Endothelial cell of umbilical vein (primary cell): ENCODE results near the gene FAM216A. TPM values are rescaled to one million over a fixed set of nuclear protein-coding genes. Genes with fewer than 3 reads are reported as not detected.

Source experiments
- BruUV-seq: library from RNA; stranded (reverse); fragments of 400-500 nt; replicated peaks from 2 replicates; lab custom pipeline; 2021; lab: Mats Ljungman, UMichigan
- CTCF ChIA-PET: fragments of 300-600, 350-600 bp; sonication (Branson Sonifier 250); formaldehyde crosslinking; loops from one replicate; lab custom pipeline; 2021; ENCODE audit warnings: antibody characterized with exemption, inconsistent platforms; lab: Charles Lee
- POLR2A ChIA-PET: fragments of 300-600, 350-600 bp; sonication (Branson Sonifier 250); formaldehyde crosslinking; loops from one replicate; lab custom pipeline; 2021; ENCODE audit warnings: antibody characterized with exemption, inconsistent platforms; lab: Charles Lee
- DNase-seq: peaks from one replicate; pipeline ENCODE4 v3.0.0-alpha.2; 2011; ENCODE audit warnings: low read depth, low spot score
- FAIRE-seq: peaks from 2 replicates; lab custom pipeline; 2011; peaks lifted over from hg19 to GRCh38; lab: Jason Lieb, UNC
- H2AFZ ChIP-seq: 2 replicates; pipeline ENCODE4 v1.6.0; 2012; ENCODE audit warnings: low read depth, low read length, control low read depth, inconsistent platforms
- H3K27ac ChIP-seq: 2 replicates; pipeline ENCODE4 v1.5.1; 2011; ENCODE audit warnings: low read depth, mild to moderate bottlenecking, control low read depth, low read length, moderate library complexity; ENCODE audit not compliant: insufficient read depth
- H3K27me3 ChIP-seq, 2 experiments: 2 replicates each; pipeline versions ENCODE4 v1.6.0 to v1.6.1; 2011; ENCODE audit warnings: low read length in 2 of 2, mixed read lengths in 1 of 2; ENCODE audit not compliant: control insufficient read depth in 2 of 2, insufficient read depth in 2 of 2
- H3K36me3 ChIP-seq, 2 experiments: 2 replicates in 1 of 2; 3 replicates in 1 of 2; pipeline ENCODE4 v1.5.1; 2011; ENCODE audit warnings: low read length in 2 of 2, mild to moderate bottlenecking in 1 of 2, moderate library complexity in 1 of 2; ENCODE audit not compliant: control insufficient read depth in 2 of 2, insufficient read depth in 2 of 2; ENCODE audit errors: extremely low read depth in 1 of 2
- H3K4me1 ChIP-seq: 3 replicates; pipeline ENCODE4 v1.5.1; 2011; ENCODE audit warnings: mild to moderate bottlenecking, low read length; ENCODE audit not compliant: control insufficient read depth, insufficient read depth; ENCODE audit errors: extremely low read depth
- H3K4me2 ChIP-seq: 2 replicates; pipeline ENCODE4 v1.6.1; 2011; ENCODE audit warnings: low read length, control low read depth, mixed read lengths; ENCODE audit not compliant: insufficient read depth
- H3K4me3 ChIP-seq, 3 experiments: fragments of 200-600 bp in 1 of 3; sonication (generic), shearing (Covaris generic) in 1 of 3; replicated peaks in 1 of 3; 2 replicates each; pipeline ENCODE4 v1.5.1; 2011 to 2016; ENCODE audit warnings: control low read depth in 3 of 3, low read length in 3 of 3, mild to moderate bottlenecking in 2 of 3, inconsistent platforms in 1 of 3, low read depth in 1 of 3, moderate library complexity in 1 of 3; ENCODE audit not compliant: insufficient read depth in 1 of 3
- H3K79me2 ChIP-seq: 2 replicates; pipeline ENCODE4 v1.6.0; 2012; ENCODE audit warnings: low read length, inconsistent platforms; ENCODE audit not compliant: control insufficient read depth, insufficient read depth
- H3K9ac ChIP-seq: replicated peaks from 2 replicates; pipeline ENCODE3; 2011; ENCODE audit warnings: low read length, control low read depth; ENCODE audit not compliant: insufficient read depth; ENCODE audit errors: extremely low read depth
- H3K9me1 ChIP-seq: replicated peaks from 3 replicates; pipeline ENCODE4 v1.6.0; 2011; ENCODE audit warnings: mild to moderate bottlenecking, low read length; ENCODE audit not compliant: control insufficient read depth, insufficient read depth; ENCODE audit errors: extremely low read depth
- H3K9me3 ChIP-seq: replicated peaks from 2 replicates; pipeline ENCODE4 v1.5.1; 2012; ENCODE audit warnings: low read length, inconsistent platforms; ENCODE audit not compliant: control insufficient read depth, insufficient read depth
- H4K20me1 ChIP-seq: replicated peaks from 2 replicates; pipeline ENCODE3; 2011; ENCODE audit warnings: mild to moderate bottlenecking, low read length; ENCODE audit not compliant: control insufficient read depth, insufficient read depth; ENCODE audit errors: extremely low read depth
- CTCF ChIP-seq, 2 donors: IDR thresholded peaks; 1 replicate in 1 of 2; 2 replicates in 1 of 2; pipeline ENCODE4 v1.5.1; 2011; ENCODE audit warnings: low read length in 2 of 2, mild to moderate bottlenecking in 2 of 2, moderate library complexity in 2 of 2, control low read depth in 1 of 2, inconsistent platforms in 1 of 2, low read depth in 1 of 2; ENCODE audit not compliant: insufficient read depth in 1 of 2; ENCODE audit errors: extremely low read depth in 1 of 2
- EZH2 ChIP-seq: IDR thresholded peaks from 2 replicates; pipeline ENCODE4 v1.6.1; 2012; ENCODE audit warnings: borderline replicate concordance, low read depth, mild to moderate bottlenecking, moderate library complexity, low read length, inconsistent platforms; ENCODE audit not compliant: severe bottlenecking
- FOS ChIP-seq: IDR thresholded peaks from 2 replicates; pipeline ENCODE4 v1.6.1; 2011; ENCODE audit warnings: mild to moderate bottlenecking, low read length, moderate library complexity, borderline replicate concordance; ENCODE audit not compliant: insufficient read depth
- GATA2 ChIP-seq: IDR thresholded peaks from 2 replicates; pipeline ENCODE4 v1.7.0; 2011; ENCODE audit warnings: low read depth, mild to moderate bottlenecking, moderate library complexity, mixed read lengths, low read length; ENCODE audit not compliant: insufficient read length, insufficient read depth
- JUN ChIP-seq: IDR thresholded peaks from 2 replicates; pipeline ENCODE4 v1.6.1; 2011; ENCODE audit warnings: borderline replicate concordance, low read depth; ENCODE audit not compliant: insufficient read length, insufficient read depth
- MYC ChIP-seq: IDR thresholded peaks from one replicate; pipeline ENCODE4 v1.6.1; 2011; ENCODE audit warnings: mild to moderate bottlenecking, low read depth, low read length
- POLR2A ChIP-seq: IDR thresholded peaks from 2 replicates; pipeline ENCODE4 v1.6.1; 2012; ENCODE audit warnings: low read depth, mild to moderate bottlenecking, control low read depth, low read length
- POLR2AphosphoS5 ChIP-seq: IDR thresholded peaks from 2 replicates; pipeline ENCODE4 v1.6.1; 2012; ENCODE audit warnings: low read depth, mild to moderate bottlenecking, control low read depth, low read length, moderate library complexity; ENCODE audit not compliant: insufficient read depth
- dilution Hi-C: fragments of 300-500 bp; cut with MboI; formaldehyde crosslinking; loops from one replicate; pipeline ENCODE4 v1.15.0; 2019; ENCODE audit warnings: low sequenced_read_pairs; ENCODE audit not compliant: extremely low pct_ligation_motif_present
- intact Hi-C: fragments of 100-400 bp; cut with micrococcal nuclease; formaldehyde crosslinking; loops from one replicate; pipeline ENCODE4 v1.10.0; 2022
- polyA plus RNA-seq, 4 experiments: library from polyadenylated mRNA; depleted of rRNA in 3 of 4; stranded (reverse) in 3 of 4; unstranded in 1 of 4; fragments of >200 nt; gene quantifications; 2 replicates each; pipeline versions ENCODE4 v1.2.1 to v1.2.3, GENCODE V29; 2011 to 2012; ENCODE audit warnings: missing spikeins in 1 of 4
- total RNA-seq: library from RNA; stranded (reverse); gene quantifications from 2 replicates; pipeline ENCODE4 v1.2.3, GENCODE V29; 2021
- TF ChIP-seq, protein P1 (sequence below): IDR thresholded peaks from 2 replicates; pipeline ENCODE4 v1.6.1; 2011; ENCODE audit not compliant: insufficient read depth, insufficient read length

Gene FAM216A
- total and polyA plus RNA-seq, 2 donors (not counting 3 experiments of a cell fraction or from before 2014, with no cell fraction given): 11.6 to 11.7 TPM

DNA sequence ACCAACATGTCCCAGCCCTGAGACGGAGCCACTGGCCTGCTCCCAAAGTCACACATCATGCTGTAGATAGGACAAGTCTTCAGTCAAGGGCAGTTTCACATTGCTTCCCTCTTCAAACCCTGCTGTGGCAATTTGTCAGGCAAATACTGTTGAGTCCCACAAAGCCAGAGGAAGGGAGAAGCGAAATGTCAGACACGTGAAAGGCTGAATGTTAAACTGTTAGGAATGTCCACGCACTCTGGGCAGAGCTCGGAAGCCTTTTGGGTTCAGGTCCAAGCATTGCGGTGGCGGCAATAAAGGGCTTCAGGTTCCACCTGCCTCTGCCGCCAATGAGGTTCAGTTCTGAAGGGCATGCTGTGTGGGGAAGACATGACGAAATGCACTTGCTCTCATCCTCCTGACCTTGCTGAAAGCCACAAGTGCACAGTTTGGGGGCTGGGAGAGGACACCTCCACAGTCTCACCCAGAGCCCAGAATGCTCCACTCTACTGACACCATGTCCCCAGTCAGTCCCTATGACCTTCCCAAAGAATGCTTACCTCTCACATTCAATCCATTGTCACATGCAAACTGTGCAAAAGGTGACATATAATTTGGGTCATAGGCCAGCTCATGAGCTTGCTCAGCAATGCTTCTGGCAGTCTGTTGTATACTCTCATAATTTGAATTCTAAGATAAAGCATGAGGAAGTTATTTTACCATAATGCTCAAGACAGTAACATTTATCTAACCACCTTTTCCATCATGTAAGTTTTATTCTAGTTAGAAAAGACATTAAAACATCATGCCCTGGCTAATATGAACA lies 69.2 kb downstream of the FAM216A start:
- intact Hi-C loops: no loop called here
- H2AFZ ChIP-seq: no peak overlapping the region
- dilution Hi-C loops: no loop called here
- ChIA-PET CTCF (interaction anchor here (0.9 to 1.1 kb wide), 2 partner anchors 62 kb away, joined by 3 read pairs; no protein-coding TSS in a partner anchor), POLR2A (no interaction called here)
- peaks cover 17% of the 10 kb centered on the region for H3K4me1 ChIP-seq
- FAIRE-seq: no peak
- H4K20me1 ChIP-seq: no peaks in the 10 kb centered on the region
- H3K9me1 ChIP-seq: no peaks in the 10 kb centered on the region
- H3K9ac ChIP-seq: no peak overlapping the region
- no peak for DNase-seq
- BruUV-seq: no TSS peak
- TF ChIP-seq GATA2 (no peak), POLR2AphosphoS5 (no peak), CTCF (IDR thresholded peaks at IDR 0.05; ENCODE audit: extremely low read depth in 1 of 2, insufficient read depth in 1 of 2, low read depth in 1 of 2, low read length in 2 of 2) (no peak), POLR2A (no peak), FOS (no peak), EZH2 (no peak), MYC (no peak), JUN (no peak)
- TF ChIP-seq, protein P1, sequence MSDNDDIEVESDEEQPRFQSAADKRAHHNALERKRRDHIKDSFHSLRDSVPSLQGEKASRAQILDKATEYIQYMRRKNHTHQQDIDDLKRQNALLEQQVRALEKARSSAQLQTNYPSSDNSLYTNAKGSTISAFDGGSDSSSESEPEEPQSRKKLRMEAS: no peak
- no peak overlapping the region for H3K4me3 ChIP-seq
- no peaks in the 10 kb centered on the region for H3K27me3 ChIP-seq
- no peak overlapping the region for H3K4me2 ChIP-seq
- H3K9me3 ChIP-seq: no peaks in the 10 kb centered on the region
- H3K36me3 ChIP-seq: peaks cover 7 to 9% of the 10 kb centered on the region in 2 experiments
- H3K79me2 ChIP-seq: peaks cover 14% of the 10 kb centered on the region
- no peak overlapping the region for H3K27ac ChIP-seq
